Breast epithelium (tissue), 3 donors: ENCODE data around the gene CCDC33.

ENCODE experiments used
- POLR2A ChIP-seq: fragments of 450-650 bp; IDR thresholded peaks from one replicate; pipeline ENCODE4 v1.6.1; 2016; ENCODE audit warnings: antibody characterized with exemption, mild to moderate bottlenecking, moderate library complexity
- POLR2AphosphoS5 ChIP-seq, 3 donors: sonication (generic); formaldehyde crosslinking; IDR thresholded peaks; one replicate each; pipeline ENCODE4 v1.6.1; 2017; ENCODE audit warnings: antibody characterized with exemption in 3 of 3

DNA sequence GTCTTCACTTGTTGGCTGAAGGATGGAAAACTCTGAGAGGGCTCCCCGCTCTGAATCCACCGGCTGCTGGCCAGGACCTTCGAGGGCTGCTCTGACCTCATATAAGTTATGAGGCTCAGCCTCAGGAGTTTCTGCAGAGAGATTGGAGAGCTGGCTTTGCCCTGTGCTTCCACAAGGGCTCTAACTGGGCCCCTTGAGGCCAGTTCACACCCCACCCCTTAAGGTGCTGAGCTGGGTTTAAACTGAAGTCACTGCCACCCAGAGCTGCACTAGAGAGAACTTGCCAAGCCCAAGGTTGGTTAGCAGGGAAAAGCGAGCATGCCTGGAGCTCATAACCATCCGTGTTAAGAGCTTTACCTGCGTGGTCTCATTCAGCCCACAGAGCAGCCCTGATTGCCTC, 2.8 kb upstream of the CCDC33 start:
- TF ChIP-seq POLR2A = no peak
- no peak for TF ChIP-seq POLR2AphosphoS5 (IDR thresholded peaks at IDR 0.05)
